LoVo (cell line): ENCODE results near the gene ATRNL1.
"Not testable (repeated sequence)": the region's sequence is repeated elsewhere in the genome, so short reads cannot be mapped to it uniquely, and the experiment has no call there.

Experiments
- DNase-seq: peaks from one replicate; pipeline ENCODE4 v3.0.0-alpha.2; 2016; ENCODE audit warnings: low spot score

ATRNL1 gene

DNA sequence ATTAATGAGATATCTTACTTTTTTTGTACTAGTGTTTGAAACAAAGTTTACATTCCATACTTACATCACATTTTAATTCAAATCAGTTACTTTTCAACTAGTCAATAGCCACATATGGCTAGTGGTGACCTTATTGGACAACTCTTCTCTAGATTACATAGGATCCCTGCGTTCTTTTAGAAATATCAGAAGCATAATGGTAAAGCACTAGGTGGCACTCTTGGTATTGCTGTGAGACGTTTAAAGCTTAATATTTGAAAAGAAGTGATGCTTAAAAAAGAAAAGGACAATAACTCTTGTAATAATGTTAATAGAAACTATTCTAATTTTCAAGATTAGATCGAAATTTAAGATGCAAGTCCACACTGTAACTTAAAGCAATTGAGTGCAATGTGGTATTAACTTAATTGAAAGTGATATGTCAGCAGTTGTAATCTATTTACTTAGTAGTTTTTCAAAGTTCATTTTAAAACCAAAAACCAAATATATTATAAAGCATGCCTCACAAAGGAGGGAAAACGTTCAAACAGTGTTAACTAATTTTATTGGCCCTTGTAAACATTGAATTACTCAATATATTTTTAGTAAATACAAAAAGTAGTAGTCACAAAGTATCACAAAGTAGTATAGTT, 339.1 kb downstream of the ATRNL1 start:
- DNase-seq: peak; percentile 5

DNA sequence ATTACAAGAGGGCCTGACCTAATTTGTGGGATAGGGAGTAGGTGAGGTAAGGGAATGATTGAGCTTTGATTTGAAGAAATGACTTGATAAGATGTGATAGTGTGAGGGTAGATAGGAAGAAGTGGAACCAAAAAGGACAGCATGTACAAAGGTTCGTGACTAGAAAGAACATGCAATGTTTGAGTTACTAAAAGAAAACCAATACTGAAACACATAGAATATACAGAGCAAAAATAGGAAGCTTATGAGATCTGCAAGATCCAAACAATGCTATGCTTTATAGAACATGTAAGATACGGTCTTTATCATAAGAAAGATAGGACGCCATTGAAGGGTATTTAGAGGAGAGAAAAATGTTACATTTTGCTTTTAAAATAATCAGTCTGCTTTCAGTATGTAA, 343.8 kb downstream of the ATRNL1 start:
- DNase-seq: no peak

DNA sequence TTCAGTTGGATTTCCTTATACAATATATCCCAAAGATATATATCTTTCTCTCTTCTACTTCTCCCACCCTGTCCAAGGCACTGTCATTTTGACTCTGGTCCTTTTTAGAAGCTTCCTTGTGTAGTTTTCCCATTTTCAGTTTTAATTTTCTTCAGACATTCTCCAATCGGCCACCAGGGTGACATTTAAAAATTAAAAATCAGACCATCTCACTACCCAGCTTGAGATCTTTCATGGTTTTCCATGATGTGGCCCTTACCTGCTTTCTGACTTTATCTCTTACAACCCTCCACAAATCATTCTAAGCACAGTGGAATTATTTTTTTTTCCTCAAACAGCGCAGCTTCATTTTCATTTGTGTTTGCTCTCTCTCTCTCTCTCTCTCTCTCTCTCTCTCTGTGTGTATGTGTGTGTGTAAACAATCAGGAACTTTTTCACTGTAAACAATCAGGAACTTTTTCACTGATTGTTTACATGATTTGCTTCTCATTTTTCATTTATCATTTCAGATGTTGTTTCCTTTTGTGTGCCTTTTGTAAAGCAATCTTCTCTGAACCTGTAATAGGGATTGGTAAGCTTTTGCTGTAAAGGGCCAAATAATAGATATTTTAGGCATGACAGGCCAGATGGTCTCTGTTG, 348.9 kb downstream of the ATRNL1 start:
- DNase-seq: no peak

DNA sequence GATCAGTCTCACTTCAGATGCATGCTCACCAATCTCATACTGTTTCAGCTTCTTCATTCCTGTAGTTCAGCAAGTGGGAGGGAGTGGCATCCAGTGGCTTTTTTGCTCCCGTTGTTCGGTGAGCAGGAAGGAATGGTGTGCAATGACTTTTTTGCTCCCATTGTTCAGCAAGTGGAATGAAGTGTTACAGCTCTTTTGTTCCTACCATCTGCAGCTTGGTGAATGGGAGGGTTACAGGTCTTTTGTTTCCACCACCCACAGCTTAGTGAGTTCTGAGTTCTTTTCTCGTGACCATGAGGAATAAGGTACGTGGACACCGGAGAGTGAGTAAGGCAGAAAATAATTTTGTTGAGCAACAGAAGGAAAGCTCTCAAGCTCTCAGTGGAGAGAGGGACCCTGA, 363.6 kb downstream of the ATRNL1 start:
- no peak for DNase-seq

DNA sequence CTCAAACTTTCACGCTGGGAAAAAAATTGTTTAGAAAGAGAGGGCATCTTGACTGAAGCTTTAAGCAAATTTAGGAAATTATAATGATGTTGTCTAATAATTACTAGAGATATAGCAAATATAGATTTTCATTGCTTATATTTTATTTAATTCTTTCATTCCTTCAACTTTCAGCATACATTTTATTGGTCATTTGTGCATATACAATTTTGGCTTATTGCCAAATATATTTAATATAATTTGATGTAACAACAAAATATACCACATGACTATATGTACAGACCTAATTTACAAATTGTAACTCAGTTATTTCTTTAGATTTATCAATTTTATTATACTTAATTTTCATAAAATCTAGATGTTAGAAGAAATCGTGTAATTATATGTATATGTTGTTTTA, 390.1 kb downstream of the ATRNL1 start:
- no peak for DNase-seq

DNA sequence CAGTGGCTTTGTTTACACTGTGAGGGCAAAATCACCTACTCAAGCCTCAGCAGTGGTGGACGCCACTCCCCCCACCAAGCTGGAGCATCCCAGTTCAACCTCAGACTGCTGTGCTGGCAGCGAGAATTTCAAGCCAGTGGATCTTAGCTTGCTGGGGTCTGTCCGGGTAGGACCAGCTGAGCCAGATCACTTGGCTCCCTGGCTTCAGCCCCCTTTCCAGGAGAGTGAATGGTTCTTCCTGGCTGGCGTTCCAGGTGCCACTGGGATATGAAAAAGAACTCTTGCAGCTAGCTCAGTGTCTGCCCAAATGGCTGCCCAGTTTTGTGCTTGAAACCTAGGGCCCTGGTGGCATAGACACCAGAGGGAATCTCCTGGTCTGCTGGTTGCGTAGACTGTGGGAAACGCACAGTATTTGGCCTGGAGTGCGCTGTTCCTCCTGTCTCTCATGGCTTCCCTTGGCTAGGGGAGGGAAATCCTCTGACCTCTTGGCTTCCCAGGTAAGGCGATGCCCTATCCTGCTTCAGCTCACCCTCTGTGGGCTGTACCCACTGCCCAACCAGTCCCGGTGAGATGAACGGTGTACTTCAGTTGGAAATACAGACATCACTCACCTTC, 398.5 kb downstream of the ATRNL1 start:
- DNase-seq: no peak

DNA sequence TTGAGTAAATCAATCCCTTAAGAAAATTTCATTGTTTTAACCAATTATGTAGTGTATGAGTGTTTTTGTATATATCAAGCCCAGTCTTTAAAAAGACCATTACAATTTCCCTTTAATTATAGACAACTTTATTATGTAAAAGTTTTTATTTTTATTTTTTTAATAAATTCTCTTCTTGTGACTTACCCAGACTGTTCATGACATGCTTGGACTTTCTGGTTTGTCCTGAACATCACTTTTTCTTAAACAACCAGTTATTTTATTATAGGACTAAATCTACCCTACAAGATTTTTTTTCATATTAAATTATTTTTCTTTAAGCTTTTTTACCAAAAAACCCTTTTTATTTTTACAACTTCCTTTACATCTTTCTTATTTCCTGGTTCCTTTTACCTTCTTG, 410.4 kb downstream of the ATRNL1 start:
- no peak for DNase-seq

DNA sequence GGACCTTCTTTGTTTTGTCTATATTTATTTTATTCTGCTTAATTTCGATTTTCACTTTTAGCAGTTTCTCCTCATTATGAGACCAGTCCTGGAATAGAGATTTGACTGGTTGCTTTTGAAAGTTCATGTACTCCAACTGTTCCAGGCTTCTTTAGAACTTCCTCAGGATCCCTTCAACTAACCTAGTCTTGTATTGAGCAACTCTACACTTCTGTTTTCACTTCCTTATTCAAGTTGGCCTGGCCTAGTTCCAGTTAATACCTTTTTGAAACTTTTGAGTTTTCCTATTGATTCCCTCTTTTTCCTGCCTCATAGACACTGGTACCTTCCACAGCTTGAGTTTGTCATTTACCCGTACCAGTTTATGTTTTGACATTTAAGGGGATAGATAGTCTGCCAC, 421.7 kb downstream of the ATRNL1 start:
- DNase-seq: no peak

DNA sequence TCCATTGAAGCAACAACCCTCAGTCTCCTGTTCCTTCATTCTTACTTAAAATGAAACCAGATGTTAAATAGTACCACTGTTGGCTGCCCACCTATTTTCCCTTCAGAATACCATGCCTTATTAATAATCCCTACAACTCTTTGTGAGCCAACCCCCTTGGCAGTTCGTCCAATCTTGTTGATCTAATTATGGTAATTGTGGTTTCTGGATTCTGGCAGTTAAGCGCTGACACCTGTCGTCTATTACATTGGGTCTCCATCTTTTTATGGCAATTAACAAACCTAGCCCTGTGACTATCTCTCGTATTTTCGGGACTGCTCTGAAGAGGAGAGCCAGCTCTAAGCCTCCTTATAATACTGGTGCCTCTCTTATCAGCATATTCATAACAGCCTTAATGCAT, 432.0 kb downstream of the ATRNL1 start:
- DNase-seq: no peak

DNA sequence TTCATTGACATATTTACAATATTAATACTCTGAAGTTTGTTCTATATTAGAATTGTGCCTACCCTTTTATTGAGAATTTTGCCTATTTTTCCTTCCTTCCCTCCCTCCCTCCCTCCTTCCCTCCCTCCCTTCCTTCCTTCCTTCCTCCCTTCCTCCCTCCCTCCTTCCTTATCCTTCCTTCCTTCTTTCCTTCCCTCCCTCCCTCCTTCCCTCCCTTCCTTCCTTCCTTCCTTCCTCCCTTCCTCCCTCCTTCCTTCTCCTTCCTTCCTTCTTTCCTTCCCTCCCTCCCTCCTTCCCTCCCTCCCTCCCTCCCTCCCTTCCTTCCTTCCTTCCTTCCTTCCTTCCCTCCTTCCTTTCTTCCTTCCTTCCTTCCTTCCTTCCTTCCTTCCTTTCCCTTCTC, 434.5 kb downstream of the ATRNL1 start:
- DNase-seq: not testable (repeated sequence)

DNA sequence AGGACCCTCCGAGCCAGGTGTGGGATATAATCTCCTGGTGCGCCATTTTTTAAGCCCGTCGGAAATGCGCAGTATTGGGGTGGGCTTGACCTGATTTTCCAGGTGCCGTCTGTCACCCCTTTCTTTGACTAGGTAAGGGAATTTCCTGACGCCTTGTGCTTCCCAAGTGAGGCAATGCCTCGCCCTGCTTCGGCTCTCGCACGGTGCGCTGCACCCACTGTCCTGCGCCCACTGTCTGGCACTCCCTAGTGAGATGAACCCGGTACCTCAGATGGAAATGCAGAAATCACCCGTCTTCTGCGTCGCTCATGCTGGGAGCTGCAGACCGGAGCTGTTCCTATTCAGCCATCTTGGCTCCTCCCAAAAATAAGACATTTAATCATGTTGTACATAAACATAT, 443.2 kb downstream of the ATRNL1 start:
- not testable (repeated sequence) for DNase-seq

DNA sequence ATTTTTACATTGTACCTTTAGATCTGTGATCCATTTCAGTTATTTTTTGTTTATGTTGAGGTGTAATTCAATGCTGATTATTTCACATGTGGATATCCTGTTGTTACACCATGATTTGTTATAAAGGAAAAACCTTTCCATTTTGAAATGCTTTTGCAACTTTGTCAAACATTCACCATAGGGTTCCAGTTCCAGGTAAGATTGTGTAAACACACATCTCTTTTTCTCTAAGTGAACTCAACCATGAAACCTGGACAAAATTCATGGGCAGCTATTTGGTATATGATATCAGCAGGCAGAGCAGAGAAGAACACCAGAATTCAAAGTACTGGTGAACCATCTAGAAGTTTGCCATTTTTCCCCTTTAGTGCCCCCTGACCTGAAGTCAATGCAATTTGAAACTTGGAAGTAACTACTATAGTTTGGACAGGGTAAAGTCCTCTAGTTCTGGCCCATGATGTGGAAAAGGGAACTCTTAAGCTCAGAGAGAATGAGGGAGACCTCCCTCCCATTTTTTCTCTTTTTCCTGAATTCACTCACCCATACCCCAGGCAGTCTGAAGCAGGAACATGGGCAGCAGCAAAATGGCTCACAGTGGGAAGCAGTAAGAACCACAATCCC, 446.1 kb downstream of the ATRNL1 start:
- DNase-seq: no peak

DNA sequence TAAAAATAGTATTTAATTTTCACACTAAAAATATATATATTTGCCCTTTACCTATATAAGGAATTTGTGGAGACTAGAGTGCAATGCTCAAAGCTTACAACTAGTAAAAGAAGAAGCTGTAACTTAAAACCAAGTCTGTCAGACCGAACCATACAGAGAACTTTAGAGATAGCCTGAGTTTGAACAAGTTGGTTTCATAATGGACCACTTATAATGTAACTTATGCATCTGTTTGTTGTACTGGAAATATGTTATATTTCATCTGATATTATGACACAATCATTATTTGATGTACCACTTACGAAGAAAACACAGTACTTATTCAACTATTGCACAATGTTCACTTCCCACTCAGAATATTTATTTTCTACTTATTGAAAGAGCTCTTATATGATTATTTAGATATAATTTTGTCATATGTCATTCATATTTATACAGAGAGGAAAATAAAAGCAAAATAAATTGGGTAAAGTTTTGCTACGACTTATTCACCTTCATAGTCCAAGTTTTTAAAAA, 462.8 kb downstream of the ATRNL1 start:
- no peak for DNase-seq

DNA sequence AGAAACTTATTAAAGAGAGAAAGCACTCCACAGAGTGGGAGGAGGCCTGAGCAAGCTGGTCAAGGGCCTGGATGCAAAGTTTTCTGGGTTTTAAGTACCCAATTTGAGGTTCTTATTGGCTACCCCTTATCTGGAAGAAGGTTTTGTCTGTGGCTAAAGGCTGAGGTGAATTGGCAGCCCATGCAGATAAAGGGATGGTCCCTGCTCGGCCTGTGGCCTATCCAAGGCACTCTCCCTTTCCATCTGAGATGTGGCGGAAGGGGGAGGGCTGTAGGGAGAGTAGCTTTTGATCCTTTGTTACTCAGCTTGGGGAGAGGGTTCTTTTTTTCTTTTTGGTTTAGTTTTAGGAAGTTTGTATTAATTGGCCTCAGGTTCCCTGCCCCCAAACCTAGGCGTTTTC, 465.1 kb downstream of the ATRNL1 start:
- DNase-seq: no peak

DNA sequence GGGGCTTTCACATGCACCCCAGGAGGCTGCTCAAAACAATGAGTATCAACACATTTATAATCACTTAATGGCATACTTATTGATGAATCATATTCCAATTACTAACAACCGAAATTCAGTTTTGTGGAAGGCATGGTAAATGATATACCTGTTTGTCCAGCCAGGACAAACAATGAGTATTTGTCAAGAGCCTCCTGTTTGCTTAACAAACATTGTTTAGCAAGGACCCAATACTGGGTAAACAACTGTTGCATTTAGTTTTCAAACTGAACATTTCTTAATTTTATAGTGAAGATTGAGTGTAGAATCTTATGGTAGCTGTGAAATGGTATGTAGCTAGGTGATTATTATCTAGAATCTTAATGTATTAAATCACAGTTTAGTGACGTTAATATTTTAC, 473.7 kb downstream of the ATRNL1 start:
- DNase-seq: no peak

DNA sequence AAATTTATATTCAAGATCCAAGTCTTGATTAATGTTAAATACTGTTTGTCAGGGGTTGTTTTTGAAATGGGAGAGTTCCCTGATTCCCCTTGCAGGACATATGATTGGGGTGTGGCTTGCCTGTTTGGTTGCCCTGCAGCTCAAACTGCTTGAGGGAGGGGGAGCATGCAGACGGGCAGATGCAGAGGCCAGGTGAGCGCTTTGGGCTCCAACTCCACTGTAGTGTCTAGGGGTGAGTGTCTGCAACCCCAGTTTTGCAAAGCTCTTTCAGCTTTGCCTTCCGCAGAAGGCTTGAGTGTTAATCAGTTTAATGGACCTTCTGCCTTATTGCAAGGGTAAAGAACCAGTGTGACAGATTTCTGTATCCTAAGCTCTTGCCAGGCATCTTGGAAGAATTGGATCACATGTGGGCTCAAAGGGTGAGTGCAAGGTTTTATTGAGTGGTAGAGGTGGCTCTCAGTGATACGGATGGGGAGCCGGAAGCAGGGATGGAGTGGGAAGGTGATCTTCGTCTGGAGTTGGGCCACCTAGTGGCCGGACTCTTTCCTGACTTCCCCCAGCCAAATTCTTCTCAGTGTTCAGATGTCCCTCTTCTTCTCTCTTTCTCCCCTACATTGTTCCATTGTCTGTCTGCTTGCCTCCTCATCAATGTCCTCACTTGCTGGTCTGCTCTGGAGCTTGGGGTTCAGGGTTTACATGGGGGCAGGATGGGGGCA, 479.7 kb downstream of the ATRNL1 start:
- no peak for DNase-seq

DNA sequence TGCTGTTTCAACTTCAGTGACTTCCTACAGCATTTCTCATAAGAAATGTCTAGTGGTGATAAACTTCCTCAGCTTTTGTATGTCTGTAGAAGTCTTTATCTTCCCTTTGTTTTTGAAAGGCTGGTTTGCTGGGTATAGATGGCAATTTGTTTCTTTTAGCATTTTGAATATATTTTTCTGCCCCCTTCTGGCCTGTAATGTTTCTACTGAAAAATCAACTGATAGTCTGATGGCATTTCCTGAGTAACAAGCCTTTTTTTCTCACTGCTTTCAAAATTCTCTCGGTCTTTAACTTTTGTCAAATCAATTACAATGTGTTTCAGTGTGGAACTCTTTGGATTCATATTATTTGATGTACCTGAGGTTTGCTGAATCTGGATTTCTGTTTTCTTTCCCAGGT, 487.1 kb downstream of the ATRNL1 start:
- DNase-seq: no peak

DNA sequence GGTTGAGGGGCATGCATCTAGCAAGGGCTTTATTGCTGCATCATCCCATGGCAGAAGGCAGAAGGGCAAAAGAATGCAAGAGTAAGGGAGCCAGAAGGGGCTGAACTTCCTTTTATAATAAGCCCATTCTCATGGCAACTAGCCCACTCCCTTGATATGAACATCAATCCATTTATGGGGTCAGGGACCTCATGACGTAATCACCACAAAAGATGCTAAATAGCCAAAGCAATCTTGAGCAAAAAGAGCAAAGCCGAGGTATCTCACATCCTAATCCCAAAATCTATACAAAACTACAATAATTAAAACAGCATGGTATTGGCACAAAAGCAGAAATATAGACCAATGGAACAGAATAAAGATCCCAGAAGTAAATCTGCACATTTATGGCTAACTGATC, 499.9 kb downstream of the ATRNL1 start:
- DNase-seq: no peak

DNA sequence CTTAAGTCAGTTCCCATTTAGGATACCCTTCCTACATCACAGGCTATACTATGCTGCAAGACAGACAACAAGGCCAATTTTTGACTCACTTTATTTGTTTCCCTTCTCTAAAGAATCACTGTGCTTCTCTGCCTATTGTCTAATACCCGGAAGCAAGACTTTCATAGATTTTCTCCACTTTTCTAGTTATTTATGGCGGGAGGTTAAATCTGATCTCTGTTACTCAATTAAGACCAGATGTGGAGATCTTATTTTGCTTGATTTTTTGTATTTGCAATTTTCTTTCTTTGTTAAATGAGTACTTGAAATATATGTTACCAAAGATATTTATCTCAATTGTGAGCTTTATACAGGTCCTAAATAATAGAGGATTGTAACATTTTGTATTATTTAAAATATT, 511.5 kb downstream of the ATRNL1 start:
- DNase-seq: no peak

DNA sequence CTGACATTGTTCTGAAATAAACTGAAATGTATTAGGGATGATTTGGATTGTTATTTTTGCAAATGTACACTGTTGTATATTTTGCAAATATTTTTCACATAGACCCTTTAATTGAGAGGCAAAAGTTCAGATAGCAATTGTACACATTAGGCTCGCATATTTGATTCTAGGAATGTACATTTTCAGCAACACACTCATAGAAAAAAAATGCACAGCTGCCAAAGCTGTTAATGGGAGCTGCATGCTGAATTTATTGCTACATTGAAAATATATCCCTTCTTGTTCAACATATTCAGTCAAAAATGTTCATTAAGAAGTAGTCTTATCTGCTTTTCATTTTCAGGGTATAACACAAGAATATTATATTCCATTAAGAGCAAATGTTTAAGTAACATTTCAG, 512.9 kb downstream of the ATRNL1 start:
- DNase-seq: no peak

DNA sequence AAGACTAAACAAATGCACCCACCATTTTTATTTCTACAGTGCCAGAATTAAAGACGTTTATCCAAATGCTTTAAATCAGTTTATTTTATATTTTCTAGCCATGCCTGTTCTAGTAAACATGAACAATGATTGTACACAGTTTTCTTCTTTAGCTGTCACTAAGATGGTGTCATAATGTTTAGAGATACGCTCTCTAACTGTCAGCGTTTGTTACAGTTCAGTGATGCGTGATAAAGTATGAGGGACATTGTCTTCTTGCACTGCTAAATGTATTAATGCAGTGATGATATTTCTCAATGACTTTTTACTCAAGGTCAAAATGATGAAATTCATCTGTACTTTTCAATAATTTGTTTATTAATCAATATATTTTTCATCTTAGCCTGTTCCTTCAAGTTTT, 513.6 kb downstream of the ATRNL1 start:
- no peak for DNase-seq

DNA sequence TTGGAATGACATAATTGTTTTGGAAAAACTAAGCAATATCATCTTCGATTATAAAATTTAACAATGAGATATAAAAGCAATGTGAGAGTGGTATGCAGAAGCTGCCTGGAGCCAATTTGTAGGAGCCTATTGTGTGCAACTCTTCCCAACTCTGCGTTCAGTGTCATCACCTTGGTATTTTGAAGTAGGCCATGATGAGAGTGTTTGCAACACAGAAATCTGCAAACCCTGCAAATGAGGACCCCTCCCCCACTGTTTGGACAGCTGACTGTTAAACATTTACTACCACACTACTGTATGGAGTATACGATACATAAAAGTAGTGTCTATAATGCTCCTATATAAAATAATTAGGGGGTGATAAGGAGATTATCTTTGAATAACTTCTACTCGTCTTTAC, 531.3 kb downstream of the ATRNL1 start:
- DNase-seq: no peak

DNA sequence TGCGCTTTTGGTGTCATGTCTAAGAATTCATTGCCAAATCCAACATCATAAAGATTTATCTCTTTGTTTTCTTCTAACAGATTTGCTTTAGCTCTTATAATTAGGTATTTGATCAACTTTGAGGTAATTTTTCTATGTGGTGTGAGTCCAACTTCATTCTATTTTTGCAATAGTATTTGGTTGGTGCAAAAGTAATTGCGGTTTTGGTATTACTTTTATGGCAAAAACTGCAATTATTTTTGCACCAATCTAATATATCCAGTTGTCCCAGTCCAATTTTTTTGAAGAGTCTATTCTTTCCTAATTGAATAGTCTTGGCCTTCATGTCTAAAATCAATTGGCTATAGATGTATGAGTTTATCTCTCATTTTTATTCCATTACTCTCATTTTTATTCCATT, 535.5 kb downstream of the ATRNL1 start:
- DNase-seq: no peak
